PFSK-1 (cell line): ENCODE measurements around the gene GNGT1.

Source experiments
- FOXP2 ChIP-seq: optimal IDR thresholded peaks from 2 replicates; pipeline ENCODE3; 2011; ENCODE audit warnings: borderline replicate concordance, control low read depth, inconsistent platforms; ENCODE audit not compliant: insufficient read depth; ENCODE audit errors: extremely low read length, extremely low read depth
- POLR2AphosphoS5 ChIP-seq: IDR thresholded peaks from 2 replicates; pipeline ENCODE4 v1.6.1; 2012; ENCODE audit warnings: low read depth, mild to moderate bottlenecking, control low read depth, low read length, moderate library complexity
- REST ChIP-seq, 2 experiments: IDR thresholded peaks; 2 replicates each; pipeline versions ENCODE4 v1.6.1 to v1.8.0; 2011 to 2012; ENCODE audit warnings: low read depth in 2 of 2, low read length in 2 of 2, control low read depth in 1 of 2, inconsistent platforms in 1 of 2, mild to moderate bottlenecking in 1 of 2, moderate library complexity in 1 of 2; ENCODE audit not compliant: insufficient read depth in 1 of 2
- SIN3A ChIP-seq: IDR thresholded peaks from 2 replicates; pipeline ENCODE4 v1.6.1; 2012; ENCODE audit warnings: mild to moderate bottlenecking, low read length, moderate library complexity, borderline replicate concordance; ENCODE audit not compliant: insufficient read depth
- TAF1 ChIP-seq: IDR thresholded peaks from 2 replicates; pipeline ENCODE4 v1.6.1; 2012; ENCODE audit warnings: low read length, control low read depth, borderline replicate concordance; ENCODE audit not compliant: insufficient read depth

The GNGT1 gene

GRCh38 chr7:93890041-93890463, 16.3 kb upstream of the GNGT1 start:
- TF ChIP-seq SIN3A (no peak), TAF1 (no peak), REST (IDR thresholded peaks at IDR 0.05; ENCODE audit: insufficient read depth in 1 of 2, low read depth in 2 of 2, low read length in 2 of 2) (no peak), POLR2AphosphoS5 (no peak)

- TF ChIP-seq TAF1, result no peak
- no peak for TF ChIP-seq POLR2AphosphoS5
- TF ChIP-seq REST (IDR thresholded peaks at IDR 0.05; ENCODE audit: insufficient read depth in 1 of 2, low read depth in 2 of 2, low read length in 2 of 2), result no peak
- TF ChIP-seq FOXP2, result no peak
- no peak for TF ChIP-seq SIN3A
Observed at GRCh38 chr7:93890464-93891068, 15.8 kb upstream of the GNGT1 start, which contains the start of gene TFPI2. TSS of gene TFPI2 (minus strand) at chr7:93890753. CDS start at chr7:93890678, 75 bp downstream.

- no peak for TF ChIP-seq FOXP2
- no peak for TF ChIP-seq REST (IDR thresholded peaks at IDR 0.05; ENCODE audit: insufficient read depth in 1 of 2, low read depth in 2 of 2, low read length in 2 of 2)
- TF ChIP-seq POLR2AphosphoS5, result no peak
- no peak for TF ChIP-seq TAF1
- no peak for TF ChIP-seq SIN3A
Observed at GRCh38 chr7:93894426-93894825, 11.9 kb upstream of the GNGT1 start.

GRCh38 chr7:93894966-93895640, 11.3 kb upstream of the GNGT1 start:
- no peak for TF ChIP-seq FOXP2
- TF ChIP-seq TAF1, result no peak
- no peak for TF ChIP-seq SIN3A
- TF ChIP-seq POLR2AphosphoS5, result no peak
- TF ChIP-seq REST (IDR thresholded peaks at IDR 0.05; ENCODE audit: insufficient read depth in 1 of 2, low read depth in 2 of 2, low read length in 2 of 2), result no peak
